HepG2 (cell line): Measurements from ENCODE around the gene HOMEZ. TPM values are rescaled to one million over a fixed set of nuclear protein-coding genes. Genes with fewer than 3 reads are reported as not detected.
A peak's percentile ranks its signal among the peaks of the same experiment; 100 is the strongest.

ENCODE experiments used
- CHCHD3 ChIP-seq: sonication (generic); formaldehyde crosslinking; IDR thresholded peaks from 2 replicates; pipeline ENCODE4 v1.8.0; 2022; ENCODE audit warnings: mild to moderate bottlenecking, missing genetic modification reagents, moderate library complexity
- HDAC6 ChIP-seq: fragments of 200-600 bp; sonication (generic); IDR thresholded peaks from 2 replicates; pipeline ENCODE4 v1.7.0; 2017; ENCODE audit warnings: mild to moderate bottlenecking, antibody characterized with exemption, low read length, low read depth
- HNF1A ChIP-seq, 2 experiments: sonication (generic) in 1 of 2; formaldehyde crosslinking in 1 of 2; IDR thresholded peaks; 2 replicates each; pipeline versions ENCODE4 v1.4.0 to v1.6.1; 2016 to 2020; ENCODE audit warnings: borderline replicate concordance in 1 of 2, low read depth in 1 of 2, mild to moderate bottlenecking in 1 of 2, missing genetic modification reagents in 1 of 2
- KDM1A ChIP-seq: IDR thresholded peaks from 2 replicates; pipeline ENCODE4 v1.6.1; 2016; ENCODE audit warnings: missing compliant biosample characterization
- NCOA5 ChIP-seq: sonication (generic); formaldehyde crosslinking; IDR thresholded peaks from 2 replicates; pipeline ENCODE4 v1.4.0; 2020; ENCODE audit warnings: missing genetic modification reagents
- POLR2AphosphoS5 ChIP-seq: IDR thresholded peaks from 2 replicates; pipeline ENCODE4 v1.6.1; 2012; ENCODE audit warnings: low read depth, low read length
- RFX3 ChIP-seq: IDR thresholded peaks from 2 replicates; pipeline ENCODE4 v1.6.1; 2016; ENCODE audit warnings: missing biosample characterization, missing genetic modification reagents
- SIN3A ChIP-seq: IDR thresholded peaks from 2 replicates; pipeline ENCODE4 v1.6.1; 2011; ENCODE audit warnings: low read depth, mild to moderate bottlenecking, control low read depth, low read length, borderline replicate concordance
- SIN3B ChIP-seq: fragments of 150-350 bp; IDR thresholded peaks from 2 replicates; pipeline ENCODE4 v1.6.1; 2014; ENCODE audit warnings: low read length
- ZFAT ChIP-seq: sonication (generic); formaldehyde crosslinking; conservative IDR thresholded peaks from 2 replicates; pipeline ENCODE4 v1.8.1; 2023; ENCODE audit warnings: missing genetic modification reagents, inconsistent platforms
- ZFX ChIP-seq: sonication (generic); formaldehyde crosslinking; IDR thresholded peaks from 2 replicates; pipeline ENCODE4 v1.4.0; 2020; ENCODE audit warnings: mild to moderate bottlenecking, low read depth, missing genetic modification reagents, moderate library complexity
- ZGPAT ChIP-seq: IDR thresholded peaks from 2 replicates; pipeline ENCODE4 v1.6.1; 2016; ENCODE audit warnings: mild to moderate bottlenecking
- ZNF205 ChIP-seq: IDR thresholded peaks from 2 replicates; pipeline ENCODE4 v1.6.1; 2018; ENCODE audit warnings: missing biosample characterization, missing genetic modification reagents
- ZNF350 ChIP-seq: sonication (generic); formaldehyde crosslinking; IDR thresholded peaks from 2 replicates; pipeline ENCODE4 v1.4.0; 2020; ENCODE audit warnings: mild to moderate bottlenecking, low read depth, missing genetic modification reagents, borderline replicate concordance
- ZNF687 ChIP-seq: sonication (generic); formaldehyde crosslinking; IDR thresholded peaks from 2 replicates; pipeline ENCODE4 v1.5.1; 2020; ENCODE audit warnings: mild to moderate bottlenecking, missing genetic modification reagents, moderate library complexity
- ZNF746 ChIP-seq: sonication (generic); formaldehyde crosslinking; IDR thresholded peaks from 2 replicates; pipeline ENCODE4 v1.8.0; 2022; ENCODE audit warnings: mild to moderate bottlenecking, missing genetic modification reagents
- polyA plus RNA-seq, 8 experiments: library from polyadenylated mRNA; depleted of rRNA in 3 of 8; stranded (reverse) in 7 of 8; unstranded in 1 of 8; fragments of >200 nt; fragmentation: Illumina TruSeq in 4 of 8; extraction: Trizol in 4 of 8; gene quantifications; 2 replicates each; pipeline versions ENCODE4 v1.2.1 to v1.2.3, GENCODE V29; 2011 to 2016; ENCODE audit warnings: low read depth in 4 of 8, missing spikeins in 1 of 8, mixed read lengths in 1 of 8; ENCODE audit not compliant: insufficient read depth in 1 of 8
- total RNA-seq, 5 experiments: library from RNA; depleted of rRNA; stranded (reverse); fragments of >200 nt; fragmentation: Illumina TruSeq; extraction: Trizol; gene quantifications; 2 replicates each; pipeline ENCODE4 v1.2.3, GENCODE V29; 2016; ENCODE audit warnings: low read depth in 1 of 5
- TF ChIP-seq, protein P1 (sequence below): sonication (generic); formaldehyde crosslinking; IDR thresholded peaks from 2 replicates; pipeline ENCODE4 v1.5.1; 2020; ENCODE audit warnings: mild to moderate bottlenecking, missing genetic modification reagents, borderline replicate concordance

HOMEZ gene
- total and polyA plus RNA-seq, 2 of the 13 experiments (the other 11 are each of a cell fraction or from before 2014, with no cell fraction given), result 14.5 to 31.8 TPM

DNA sequence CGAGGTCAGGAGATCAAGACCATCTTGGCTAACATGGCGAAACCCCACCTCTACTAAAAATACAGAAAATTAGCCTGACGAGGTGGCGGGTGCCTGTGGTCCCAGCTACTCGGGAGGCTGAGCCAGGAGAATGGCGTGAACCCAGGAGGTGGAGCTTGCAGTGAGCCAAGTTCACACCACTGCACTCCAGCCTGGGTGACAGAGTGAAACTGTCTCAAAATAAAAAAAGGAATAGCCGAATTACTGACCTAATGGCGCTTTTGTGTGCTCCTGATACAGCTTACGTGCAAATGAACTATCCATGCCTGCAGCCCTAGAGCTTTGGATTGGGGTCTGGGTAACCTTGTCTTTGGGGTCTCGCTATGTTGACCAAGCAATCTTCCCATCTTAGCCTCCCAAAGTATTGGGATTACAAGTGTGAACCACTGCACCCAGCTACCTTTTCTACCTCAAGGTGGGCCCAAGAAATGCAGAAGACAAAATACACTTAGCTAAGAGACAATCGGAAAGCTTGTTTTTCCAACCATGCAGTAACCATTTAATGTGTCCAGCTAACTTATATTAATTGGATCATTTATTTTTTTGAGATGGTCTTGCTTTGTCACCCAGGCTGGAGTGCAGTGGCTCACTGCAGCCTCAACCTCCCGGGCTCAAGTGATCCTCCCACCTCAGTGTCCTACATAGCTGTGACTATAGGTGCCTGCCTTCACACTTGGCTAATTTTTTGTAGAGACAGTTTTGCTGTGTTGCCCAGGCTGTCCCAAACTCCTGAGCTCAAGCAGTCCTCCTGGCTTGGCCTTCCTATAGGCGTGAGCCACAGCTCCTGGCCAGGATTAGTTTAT lies 40.8 kb upstream of the HOMEZ start (continued):
- no peak for TF ChIP-seq KDM1A (CRISPR knock-in tag)
- TF ChIP-seq, protein P1, sequence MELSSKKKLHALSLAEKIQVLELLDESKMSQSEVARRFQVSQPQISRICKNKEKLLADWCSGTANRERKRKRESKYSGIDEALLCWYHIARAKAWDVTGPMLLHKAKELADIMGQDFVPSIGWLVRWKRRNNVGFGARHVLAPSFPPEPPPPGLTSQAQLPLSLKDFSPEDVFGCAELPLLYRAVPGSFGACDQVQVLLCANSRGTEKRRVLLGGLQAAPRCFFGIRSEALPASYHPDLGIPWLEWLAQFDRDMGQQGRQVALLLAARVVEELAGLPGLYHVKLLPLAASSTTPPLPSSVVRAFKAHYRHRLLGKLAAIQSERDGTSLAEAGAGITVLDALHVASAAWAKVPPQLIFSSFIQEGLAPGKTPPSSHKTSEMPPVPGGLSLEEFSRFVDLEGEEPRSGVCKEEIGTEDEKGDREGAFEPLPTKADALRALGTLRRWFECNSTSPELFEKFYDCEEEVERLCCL (CRISPR knock-in tag), result peak; percentile 80
- no peak for TF ChIP-seq RFX3 (CRISPR knock-in tag)
- peak; percentile 48; the same call in 1 of the 2 replicates for TF ChIP-seq ZFX (CRISPR knock-in tag)
- TF ChIP-seq POLR2AphosphoS5, result peak; percentile 81
- 0 out of 2 replicates have a peak, but pooled peaks have one; percentile 18 for TF ChIP-seq SIN3A
- TF ChIP-seq ZFAT, result no peak
- peak; percentile 39; the same call in 1 of the 2 replicates for TF ChIP-seq ZNF687
- TF ChIP-seq HDAC6, result no peak
- TF ChIP-seq ZNF350 (CRISPR knock-in tag), result no peak
- TF ChIP-seq ZNF205 (CRISPR knock-in tag), result peak; percentile 31; the same call in 1 of the 2 replicates
- peak; percentile 42; the same call in 1 of the 2 replicates for TF ChIP-seq ZGPAT
- 0 out of 2 replicates have a peak, but pooled peaks have one; percentile 61 for TF ChIP-seq CHCHD3 (CRISPR knock-in tag)
- peak; percentile 41; the same call in 1 of the 2 replicates for TF ChIP-seq HNF1A (IDR thresholded peaks at IDR 0.05; ENCODE audit: low read depth)
- 0 out of 2 replicates have a peak, but pooled peaks have one; percentile 34 for TF ChIP-seq HNF1A (CRISPR knock-in tag; IDR thresholded peaks at IDR 0.05; ENCODE audit: borderline replicate concordance)
- TF ChIP-seq NCOA5, result peak; percentile 87
- 0 out of 2 replicates have a peak, but pooled peaks have one; percentile 17 for TF ChIP-seq ZNF746
- no peak for TF ChIP-seq SIN3B
